Measurements from ENCODE around the gene FYB2.

DNA sequence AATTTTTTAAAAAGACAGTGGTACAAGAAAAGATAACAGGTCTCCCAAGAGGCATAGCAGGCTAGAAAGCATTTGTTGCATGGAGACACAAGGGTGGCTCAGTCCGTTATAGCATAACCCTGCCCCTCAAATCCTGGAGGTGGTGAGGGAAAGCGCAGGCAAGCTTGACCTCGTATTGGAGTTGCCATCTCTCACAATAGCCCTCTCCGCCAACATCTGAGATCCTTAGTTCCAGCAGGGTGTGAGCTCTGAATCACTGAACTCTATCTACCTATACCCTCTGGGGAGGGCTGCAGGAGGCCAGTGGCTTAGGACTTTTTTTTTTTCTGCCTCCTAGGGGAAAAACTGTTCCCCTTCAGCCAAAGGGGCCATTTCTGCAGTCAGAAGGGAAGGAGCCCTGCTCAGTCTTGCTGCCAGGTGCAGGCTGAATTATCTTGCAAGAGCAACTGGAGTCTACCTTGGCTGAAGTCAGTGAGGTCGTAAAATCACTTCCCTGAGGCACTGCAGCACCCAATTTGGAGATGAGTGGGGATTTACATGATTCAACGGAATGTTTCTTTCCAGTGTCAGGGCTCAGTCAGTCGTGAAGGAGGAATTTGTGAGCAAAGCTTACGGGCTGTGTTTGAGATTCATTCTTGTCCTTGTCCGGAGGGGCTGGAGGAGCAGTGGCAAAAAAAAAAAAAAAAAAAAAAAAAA, 18.2 kb upstream of the FYB2 start:
- TF ChIP-seq, protein P1, sequence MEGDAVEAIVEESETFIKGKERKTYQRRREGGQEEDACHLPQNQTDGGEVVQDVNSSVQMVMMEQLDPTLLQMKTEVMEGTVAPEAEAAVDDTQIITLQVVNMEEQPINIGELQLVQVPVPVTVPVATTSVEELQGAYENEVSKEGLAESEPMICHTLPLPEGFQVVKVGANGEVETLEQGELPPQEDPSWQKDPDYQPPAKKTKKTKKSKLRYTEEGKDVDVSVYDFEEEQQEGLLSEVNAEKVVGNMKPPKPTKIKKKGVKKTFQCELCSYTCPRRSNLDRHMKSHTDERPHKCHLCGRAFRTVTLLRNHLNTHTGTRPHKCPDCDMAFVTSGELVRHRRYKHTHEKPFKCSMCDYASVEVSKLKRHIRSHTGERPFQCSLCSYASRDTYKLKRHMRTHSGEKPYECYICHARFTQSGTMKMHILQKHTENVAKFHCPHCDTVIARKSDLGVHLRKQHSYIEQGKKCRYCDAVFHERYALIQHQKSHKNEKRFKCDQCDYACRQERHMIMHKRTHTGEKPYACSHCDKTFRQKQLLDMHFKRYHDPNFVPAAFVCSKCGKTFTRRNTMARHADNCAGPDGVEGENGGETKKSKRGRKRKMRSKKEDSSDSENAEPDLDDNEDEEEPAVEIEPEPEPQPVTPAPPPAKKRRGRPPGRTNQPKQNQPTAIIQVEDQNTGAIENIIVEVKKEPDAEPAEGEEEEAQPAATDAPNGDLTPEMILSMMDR (IDR thresholded peaks at IDR 0.05; ENCODE audit: low read depth, low read length, poor library complexity, severe bottlenecking) = no peak
- TF ChIP-seq EZH2phosphoT487 (IDR thresholded peaks at IDR 0.05; ENCODE audit: borderline replicate concordance, low read length) = no peak
